GM11168 (cell line): Measurements from ENCODE around the gene SND1.

ENCODE experiments used
- in situ Hi-C: fragments of 300-500 bp; cut with MboI; formaldehyde crosslinking; loops from one replicate; pipeline ENCODE4 v1.12.0; 2022; ENCODE audit warnings: low sequenced_read_pairs; ENCODE audit not compliant: unreplicated experiment

SND1 gene

DNA sequence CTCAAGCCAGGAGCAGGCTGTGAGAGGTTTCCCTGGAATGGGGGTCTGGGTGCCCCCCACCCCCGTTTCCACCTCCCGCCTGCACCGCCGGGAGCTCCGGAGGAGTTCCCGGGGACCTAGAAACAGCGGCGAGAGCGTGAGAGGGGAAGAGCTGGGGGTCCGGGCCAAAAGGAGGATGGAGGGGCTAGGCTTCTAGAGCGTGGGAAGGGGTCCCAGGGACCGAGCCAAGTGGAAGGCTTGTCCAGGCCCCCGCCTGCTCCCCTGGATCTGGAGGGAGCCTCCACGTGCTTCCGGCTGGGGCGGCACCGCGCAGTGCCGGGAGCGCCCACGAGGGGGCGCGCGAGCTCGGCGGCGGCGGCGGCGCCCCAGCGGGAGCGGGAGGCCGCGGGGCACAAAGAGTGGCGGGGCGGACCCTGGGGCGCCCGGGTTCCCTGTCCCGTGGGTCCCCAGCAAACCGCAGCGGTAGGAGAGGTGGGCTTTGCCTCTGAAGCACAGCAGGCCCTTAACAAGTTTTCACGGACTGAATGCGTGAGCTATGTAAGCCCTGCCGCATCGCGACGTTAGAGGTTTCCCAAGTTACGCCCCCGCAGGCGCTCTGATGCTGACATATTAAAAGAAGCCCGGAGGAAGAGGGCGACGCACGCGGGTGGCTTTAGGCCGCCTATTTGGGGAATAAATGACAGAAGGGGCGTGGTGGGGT lies 483.7 kb downstream of the SND1 start:
- in situ Hi-C loops, result no loop called here

- in situ Hi-C loops, result no loop called here
Measured at GRCh38 chr7:128136215-128136597, 484.2 kb downstream of the SND1 start.

- in situ Hi-C loops, result no loop called here
Measured at GRCh38 chr7:128137181-128137580, 485.2 kb downstream of the SND1 start.

DNA sequence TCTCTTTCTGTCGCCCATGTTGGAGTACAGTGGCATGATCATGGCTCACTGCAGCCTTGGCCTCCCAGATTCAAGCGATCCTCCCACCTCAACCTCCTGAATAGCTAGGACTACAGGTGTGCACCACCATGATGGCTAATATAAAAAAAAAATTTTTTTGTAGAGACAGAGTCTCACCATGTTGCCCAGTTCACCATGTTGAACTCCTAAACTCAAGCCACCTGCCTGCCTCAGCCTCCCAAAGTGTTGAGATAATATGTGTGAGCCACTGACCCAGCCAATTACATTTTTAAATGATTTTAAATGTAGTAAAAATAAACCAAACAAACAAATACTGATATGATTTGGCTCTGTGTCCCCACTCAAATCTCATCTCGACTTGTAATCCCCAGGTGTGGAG lies 487.4 kb downstream of the SND1 start:
- in situ Hi-C loops, result no loop called here

- in situ Hi-C loops, result no loop called here
Measured at GRCh38 chr7:128141683-128142195, 489.7 kb downstream of the SND1 start.
